Measurements from ENCODE around the gene NOP10.
"Not testable (repeated sequence)": the region's sequence is repeated elsewhere in the genome, so short reads cannot be mapped to it uniquely, and the experiment has no call there.

The NOP10 gene

GRCh38 chr15:34342737-34343575 is at the start of gene NOP10, which contains the start of gene NUTM1:
Gene NOP10 (minus strand): TSS chr15:34343136. CDS start chr15:34343073, 63 bp downstream.
Gene NUTM1 (plus strand): TSS chr15:34343315. CDS start chr15:34343697, 382 bp downstream.
- peaks cover 30% of the 10 kb centered on the region for H3K36me3 ChIP-seq (ENCODE audit: control insufficient read depth, low read length)
- peaks cover 27% of the 10 kb centered on the region for H3K79me2 ChIP-seq (ENCODE audit: control insufficient read depth, low read length)
- H3K9me3 ChIP-seq (ENCODE audit: control insufficient read depth, insufficient read depth, low read length): no peaks in the 10 kb centered on the region
- peaks cover 26% of the 10 kb centered on the region for H3K4me1 ChIP-seq (ENCODE audit: control insufficient read depth, low read length)
- peak within 1 kb of the TSS; percentile 62 for H3K4me2 ChIP-seq (ENCODE audit: low read length)
- peak within 1 kb of the TSS; percentile 78 for H3K27ac ChIP-seq (ENCODE audit: low read depth, low read length)
- H3K9me2 ChIP-seq (replicated peaks; ENCODE audit: control insufficient read depth, low read length): no peaks in the 10 kb centered on the region
- H4K20me1 ChIP-seq (ENCODE audit: control insufficient read depth, insufficient read depth, low read depth, low read length): no peaks in the 10 kb centered on the region
- TF ChIP-seq, protein P1, sequence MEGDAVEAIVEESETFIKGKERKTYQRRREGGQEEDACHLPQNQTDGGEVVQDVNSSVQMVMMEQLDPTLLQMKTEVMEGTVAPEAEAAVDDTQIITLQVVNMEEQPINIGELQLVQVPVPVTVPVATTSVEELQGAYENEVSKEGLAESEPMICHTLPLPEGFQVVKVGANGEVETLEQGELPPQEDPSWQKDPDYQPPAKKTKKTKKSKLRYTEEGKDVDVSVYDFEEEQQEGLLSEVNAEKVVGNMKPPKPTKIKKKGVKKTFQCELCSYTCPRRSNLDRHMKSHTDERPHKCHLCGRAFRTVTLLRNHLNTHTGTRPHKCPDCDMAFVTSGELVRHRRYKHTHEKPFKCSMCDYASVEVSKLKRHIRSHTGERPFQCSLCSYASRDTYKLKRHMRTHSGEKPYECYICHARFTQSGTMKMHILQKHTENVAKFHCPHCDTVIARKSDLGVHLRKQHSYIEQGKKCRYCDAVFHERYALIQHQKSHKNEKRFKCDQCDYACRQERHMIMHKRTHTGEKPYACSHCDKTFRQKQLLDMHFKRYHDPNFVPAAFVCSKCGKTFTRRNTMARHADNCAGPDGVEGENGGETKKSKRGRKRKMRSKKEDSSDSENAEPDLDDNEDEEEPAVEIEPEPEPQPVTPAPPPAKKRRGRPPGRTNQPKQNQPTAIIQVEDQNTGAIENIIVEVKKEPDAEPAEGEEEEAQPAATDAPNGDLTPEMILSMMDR (IDR thresholded peaks at IDR 0.05; ENCODE audit: low read depth, low read length, poor library complexity, severe bottlenecking): peak; percentile 92
- no peak for TF ChIP-seq EZH2phosphoT487 (IDR thresholded peaks at IDR 0.05; ENCODE audit: borderline replicate concordance, low read length)
- peaks cover 23% of the 10 kb centered on the region for H3F3A ChIP-seq (ENCODE audit: control insufficient read depth, insufficient read depth)
- H3K27me3 ChIP-seq (ENCODE audit: control insufficient read depth, low read length): 0 out of 2 replicates have a peak, but pooled peaks cover 2% of the 10 kb centered on the region
- peak within 1 kb of the TSS; percentile 98 for H3K4me3 ChIP-seq (ENCODE audit: low read length)

DNA sequence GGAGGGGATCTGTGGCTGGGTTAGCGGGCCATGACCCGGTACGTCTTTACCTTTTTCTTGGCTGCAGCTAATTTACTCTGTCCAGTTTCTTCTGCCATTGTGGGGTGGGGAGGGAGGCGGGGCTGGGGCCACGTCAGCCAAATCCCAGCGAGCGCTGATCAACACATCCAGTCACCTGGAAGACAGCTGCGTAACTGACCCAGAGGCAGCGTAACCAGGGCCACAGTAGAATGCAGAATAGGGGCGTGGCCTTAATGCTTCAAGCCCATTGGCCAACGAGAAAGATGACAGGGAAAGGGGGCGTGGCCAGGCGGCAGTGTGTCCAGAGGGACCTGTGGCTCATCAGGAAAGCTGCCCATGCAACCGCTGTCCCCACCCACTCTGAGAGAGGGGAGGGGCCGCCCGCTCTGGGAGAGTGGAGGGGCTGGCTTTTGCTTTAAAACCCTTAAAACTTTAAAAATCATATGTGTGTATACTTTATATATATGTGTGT is 46.7 kb upstream of the NOP10 start:
- H3K27me3 ChIP-seq (ENCODE audit: control insufficient read depth, low read length); H3K9me2 ChIP-seq (replicated peaks; ENCODE audit: control insufficient read depth, low read length); H3K4me1 ChIP-seq (ENCODE audit: control insufficient read depth, low read length); H3K9me3 ChIP-seq (ENCODE audit: control insufficient read depth, insufficient read depth, low read length); H4K20me1 ChIP-seq (ENCODE audit: control insufficient read depth, insufficient read depth, low read depth, low read length); H3K27ac ChIP-seq (ENCODE audit: low read depth, low read length); H3K4me3 ChIP-seq (ENCODE audit: low read length); H3F3A ChIP-seq (ENCODE audit: control insufficient read depth, insufficient read depth); H3K36me3 ChIP-seq (ENCODE audit: control insufficient read depth, low read length); H3K4me2 ChIP-seq (ENCODE audit: low read length); H3K79me2 ChIP-seq (ENCODE audit: control insufficient read depth, low read length): not testable (repeated sequence)

DNA sequence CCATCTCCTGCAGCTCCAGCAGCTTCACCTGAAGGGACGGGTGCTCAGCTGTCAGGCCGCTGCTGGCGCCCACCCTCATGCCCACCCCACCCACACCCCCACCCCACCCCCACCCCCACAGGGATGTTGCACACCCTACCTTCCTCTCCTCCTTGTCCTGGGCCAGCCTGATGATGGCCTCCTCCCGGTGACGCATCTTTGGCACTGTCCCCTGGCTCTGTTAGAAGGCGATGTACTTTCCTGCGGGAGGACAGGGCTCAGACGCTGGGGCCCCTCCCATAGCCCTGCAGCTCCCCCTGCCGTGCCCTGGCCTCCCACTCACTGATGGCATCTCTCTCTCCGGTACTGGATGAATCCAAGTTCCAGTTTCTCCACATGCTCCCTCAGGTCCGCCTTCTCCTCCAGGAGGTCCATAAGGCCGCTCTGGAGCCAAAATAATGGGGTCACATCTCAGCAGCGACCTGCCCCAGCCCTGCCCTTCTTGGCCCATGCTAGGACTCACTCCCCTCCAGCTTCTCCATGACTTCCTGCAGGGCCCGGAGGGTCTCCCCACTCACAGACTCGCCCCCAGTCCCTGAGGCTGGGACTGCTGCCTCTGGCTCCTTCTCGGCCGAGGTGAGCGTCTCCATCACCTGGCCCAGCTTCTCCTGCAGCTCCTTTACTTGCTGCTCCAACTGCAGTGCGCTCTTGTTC is 39.0 kb upstream of the NOP10 start:
- not testable (repeated sequence) for H3K4me2 ChIP-seq (ENCODE audit: low read length); H3K79me2 ChIP-seq (ENCODE audit: control insufficient read depth, low read length); H3K9me3 ChIP-seq (ENCODE audit: control insufficient read depth, insufficient read depth, low read length); H3F3A ChIP-seq (ENCODE audit: control insufficient read depth, insufficient read depth); H3K4me3 ChIP-seq (ENCODE audit: low read length); H3K36me3 ChIP-seq (ENCODE audit: control insufficient read depth, low read length); H3K27ac ChIP-seq (ENCODE audit: low read depth, low read length); H3K4me1 ChIP-seq (ENCODE audit: control insufficient read depth, low read length); H3K9me2 ChIP-seq (replicated peaks; ENCODE audit: control insufficient read depth, low read length); H4K20me1 ChIP-seq (ENCODE audit: control insufficient read depth, insufficient read depth, low read depth, low read length); H3K27me3 ChIP-seq (ENCODE audit: control insufficient read depth, low read length)

- not testable (repeated sequence) for H3K9me3 ChIP-seq (ENCODE audit: control insufficient read depth, insufficient read depth, low read length); H4K20me1 ChIP-seq (ENCODE audit: control insufficient read depth, insufficient read depth, low read depth, low read length); H3F3A ChIP-seq (ENCODE audit: control insufficient read depth, insufficient read depth); H3K79me2 ChIP-seq (ENCODE audit: control insufficient read depth, low read length); H3K4me1 ChIP-seq (ENCODE audit: control insufficient read depth, low read length); H3K27me3 ChIP-seq (ENCODE audit: control insufficient read depth, low read length); H3K36me3 ChIP-seq (ENCODE audit: control insufficient read depth, low read length); H3K4me2 ChIP-seq (ENCODE audit: low read length); H3K9me2 ChIP-seq (replicated peaks; ENCODE audit: control insufficient read depth, low read length); H3K27ac ChIP-seq (ENCODE audit: low read depth, low read length); H3K4me3 ChIP-seq (ENCODE audit: low read length)
Observed at GRCh38 chr15:34380491-34380890, 37.6 kb upstream of the NOP10 start.

Data from DOHH2 (cell line).